Stimulated activated CD4-positive, alpha-beta T cell treated with anti-CD3 and anti-CD28 coated beads, Interleukin-2, amount 100 ng/mL, for 48 hours (primary cell): ENCODE measurements around the gene PRTG.
"Not testable (repeated sequence)": the region's sequence is repeated elsewhere in the genome, so short reads cannot be mapped to it uniquely, and the experiment has no call there.

ENCODE experiments used
- DNase-seq, 2 donors: peaks; one replicate each; pipeline ENCODE4 v3.0.0-alpha.2; 2020

Gene PRTG

GRCh38 chr15:55694652-55695150, 48.3 kb downstream of the PRTG start:
- DNase-seq = no peak

- DNase-seq = not testable (repeated sequence)
Measured at GRCh38 chr15:55693116-55693515, 49.8 kb downstream of the PRTG start.

- no peak for DNase-seq
Measured at GRCh38 chr15:55687792-55688191, 55.2 kb downstream of the PRTG start.

GRCh38 chr15:55685286-55685685, 57.7 kb downstream of the PRTG start:
- no peak for DNase-seq

GRCh38 chr15:55683376-55683775, 59.6 kb downstream of the PRTG start:
- DNase-seq = no peak

- DNase-seq = no peak
Measured at GRCh38 chr15:55681631-55682030, 61.3 kb downstream of the PRTG start.

- no peak for DNase-seq
Measured at GRCh38 chr15:55676507-55676906, 66.4 kb downstream of the PRTG start.

- no peak for DNase-seq
Measured at GRCh38 chr15:55673287-55673686, 69.7 kb downstream of the PRTG start.

- DNase-seq = no peak
Measured at GRCh38 chr15:55669270-55669669, 73.7 kb downstream of the PRTG start.

GRCh38 chr15:55665605-55666227, 77.2 kb downstream of the PRTG start:
- no peak for DNase-seq

- no peak for DNase-seq
Measured at GRCh38 chr15:55661428-55661827, 81.5 kb downstream of the PRTG start.

- no peak for DNase-seq
Measured at GRCh38 chr15:55660153-55660552, 82.8 kb downstream of the PRTG start.

- no peak for DNase-seq
Measured at GRCh38 chr15:55659481-55659880, 83.5 kb downstream of the PRTG start.

GRCh38 chr15:55658886-55659285, 84.1 kb downstream of the PRTG start:
- DNase-seq = no peak

- no peak for DNase-seq
Measured at GRCh38 chr15:55654561-55655031, 88.4 kb downstream of the PRTG start.

GRCh38 chr15:55652909-55653495, 90.0 kb downstream of the PRTG start:
- no peak for DNase-seq

- no peak for DNase-seq
Measured at GRCh38 chr15:55652359-55652758, 90.6 kb downstream of the PRTG start.

- DNase-seq = no peak
Measured at GRCh38 chr15:55649058-55649423, 93.9 kb downstream of the PRTG start.

- no peak for DNase-seq
Measured at GRCh38 chr15:55638764-55639163, 104.2 kb downstream of the PRTG start.

- DNase-seq = no peak
Measured at GRCh38 chr15:55637086-55637485, 105.9 kb downstream of the PRTG start.

GRCh38 chr15:55633731-55634130, 109.2 kb downstream of the PRTG start:
- DNase-seq = no peak

GRCh38 chr15:55632434-55632833, 110.5 kb downstream of the PRTG start:
- no peak for DNase-seq

- DNase-seq = no peak
Measured at GRCh38 chr15:55630858-55631257, 112.1 kb downstream of the PRTG start.

GRCh38 chr15:55628369-55628730, 114.6 kb downstream of the PRTG start:
- no peak for DNase-seq
